Embryonic facial prominence (tissue), 1 donor: ENCODE measurements around the gene KRTAP5-5.
"Not testable (repeated sequence)": the region's sequence is repeated elsewhere in the genome, so short reads cannot be mapped to it uniquely, and the experiment has no call there.

ENCODE experiments used
- DNase-seq: peaks from one replicate; pipeline ENCODE4 v3.0.0-alpha.2; 2016; ENCODE audit errors: extremely low spot score

Gene KRTAP5-5, protein sequence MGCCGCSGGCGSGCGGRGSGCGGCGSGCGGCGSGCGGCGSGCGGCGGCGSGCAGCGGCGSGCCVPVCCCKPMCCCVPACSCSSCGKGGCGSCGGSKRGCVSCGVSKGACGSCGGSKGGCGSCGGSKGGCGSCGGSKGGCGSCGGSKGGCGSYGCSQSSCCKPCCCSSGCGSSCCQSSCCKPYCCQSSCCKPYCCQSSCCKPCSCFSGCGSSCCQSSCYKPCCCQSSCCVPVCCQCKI

DNA sequence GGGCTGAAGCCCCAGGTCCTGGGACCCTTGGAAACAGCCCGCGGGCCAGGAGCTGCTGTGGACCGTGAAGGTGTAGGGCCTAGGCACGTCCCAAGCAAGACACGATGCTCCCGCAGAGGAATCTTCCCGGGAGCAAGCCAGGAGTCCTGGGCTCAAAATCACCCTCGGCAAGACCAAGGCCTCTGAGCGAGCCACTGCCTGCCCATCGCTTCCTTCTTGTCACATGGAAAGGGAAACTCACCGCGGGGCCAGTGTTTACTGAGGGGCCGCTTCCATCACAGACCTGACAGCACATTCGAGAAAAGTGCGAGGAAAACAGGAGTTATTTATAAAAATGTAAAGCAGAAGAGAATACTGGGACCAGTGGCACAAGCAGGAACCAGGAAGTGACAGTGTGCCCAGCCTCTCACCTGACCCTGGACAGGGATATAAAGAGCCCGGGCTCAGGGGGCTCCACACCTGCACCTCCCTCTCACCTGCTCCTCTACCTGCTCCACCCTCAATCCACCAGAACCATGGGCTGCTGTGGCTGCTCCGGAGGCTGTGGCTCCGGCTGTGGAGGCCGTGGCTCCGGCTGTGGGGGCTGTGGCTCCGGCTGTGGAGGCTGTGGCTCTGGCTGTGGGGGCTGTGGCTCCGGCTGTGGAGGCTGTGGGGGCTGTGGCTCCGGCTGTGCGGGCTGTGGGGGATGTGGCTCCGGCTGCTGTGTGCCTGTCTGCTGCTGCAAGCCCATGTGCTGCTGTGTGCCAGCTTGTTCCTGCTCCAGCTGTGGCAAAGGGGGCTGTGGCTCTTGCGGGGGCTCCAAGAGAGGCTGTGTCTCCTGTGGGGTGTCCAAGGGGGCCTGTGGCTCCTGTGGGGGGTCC, at the start of gene KRTAP5-5:
TSS of gene KRTAP5-5 (plus strand) at position 450 of the 860 bp plus-strand sequence. CDS start at position 516, 66 bp downstream.
- no peak for DNase-seq

- DNase-seq: no peak
These were observed 47.6 kb upstream of the KRTAP5-5 start for GRCh38 chr11:1581976-1582375.

GRCh38 chr11:1582909-1583308, 46.7 kb upstream of the KRTAP5-5 start:
- not testable (repeated sequence) for DNase-seq

- not testable (repeated sequence) for DNase-seq
These were observed 44.8 kb upstream of the KRTAP5-5 start, which contains the start of gene KRTAP5-1 for GRCh38 chr11:1584661-1585370. KRTAP5-1 (minus strand) TSS chr11:1585283; CDS start chr11:1585249, 34 bp downstream.

DNA sequence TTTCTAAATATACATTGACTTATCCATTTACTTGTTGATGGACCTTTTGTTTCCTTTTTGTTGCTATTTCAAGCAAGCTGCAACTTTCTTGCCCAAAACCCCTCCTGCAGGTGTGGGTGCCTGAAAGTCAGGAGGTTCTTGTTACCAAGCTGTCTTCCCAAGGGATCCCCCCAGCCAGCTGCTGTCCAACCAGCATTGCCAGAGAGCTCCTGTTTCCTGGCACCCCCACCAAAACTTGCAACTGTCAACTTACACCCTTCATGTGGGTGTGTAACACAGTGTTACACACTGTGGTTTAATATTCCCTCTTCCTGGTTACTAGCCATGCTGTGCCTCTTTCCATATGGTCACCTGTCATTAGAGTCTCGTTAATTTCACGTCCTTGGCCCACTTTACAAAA, 42.9 kb upstream of the KRTAP5-5 start:
- DNase-seq: no peak

GRCh38 chr11:1589191-1589963, 40.2 kb upstream of the KRTAP5-5 start:
- DNase-seq: not testable (repeated sequence)

GRCh38 chr11:1589996-1590395, 39.6 kb upstream of the KRTAP5-5 start:
- DNase-seq: no peak

- no peak for DNase-seq
These were observed 36.9 kb upstream of the KRTAP5-5 start for GRCh38 chr11:1592628-1593027.

- DNase-seq: not testable (repeated sequence)
These were observed 33.5 kb upstream of the KRTAP5-5 start for GRCh38 chr11:1595994-1596575.

GRCh38 chr11:1596576-1597121, 32.9 kb upstream of the KRTAP5-5 start:
- not testable (repeated sequence) for DNase-seq

DNA sequence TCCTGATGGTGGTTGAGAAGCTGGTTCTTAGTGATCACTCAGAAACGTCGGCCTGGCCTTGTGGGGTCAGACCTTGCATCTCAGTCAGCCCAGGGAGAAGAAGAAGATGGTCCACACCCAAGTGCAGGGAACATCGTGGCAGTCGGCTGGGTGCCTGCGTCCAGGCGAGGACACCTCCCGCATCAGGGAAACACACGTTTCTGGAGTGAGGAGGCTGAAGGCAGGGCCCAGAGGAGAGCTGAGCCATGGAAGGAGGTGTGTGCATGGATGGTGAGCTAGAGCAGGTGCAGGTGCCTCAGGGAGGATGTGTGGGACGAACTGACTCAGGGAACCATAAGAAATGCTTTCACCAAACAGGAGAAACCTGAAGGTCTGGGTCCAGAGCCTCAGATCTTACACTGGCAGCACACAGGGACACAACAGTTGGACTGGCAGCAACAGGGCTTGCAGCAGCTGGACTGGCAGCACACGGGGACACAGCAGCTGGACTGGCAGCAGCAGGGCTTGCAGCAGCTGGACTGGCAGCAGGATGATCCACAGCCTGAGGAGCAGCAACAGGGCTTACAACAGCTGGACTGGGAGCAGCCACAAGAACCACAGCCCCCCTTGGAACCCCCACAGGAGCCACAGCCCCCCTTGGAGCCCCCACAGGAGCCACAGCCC, 32.1 kb upstream of the KRTAP5-5 start:
- DNase-seq: no peak

GRCh38 chr11:1597994-1598380, 31.6 kb upstream of the KRTAP5-5 start, which contains the start of gene KRTAP5-2:
KRTAP5-2 (minus strand) TSS chr11:1598294; CDS start chr11:1598250, 44 bp downstream.
- DNase-seq: no peak

DNA sequence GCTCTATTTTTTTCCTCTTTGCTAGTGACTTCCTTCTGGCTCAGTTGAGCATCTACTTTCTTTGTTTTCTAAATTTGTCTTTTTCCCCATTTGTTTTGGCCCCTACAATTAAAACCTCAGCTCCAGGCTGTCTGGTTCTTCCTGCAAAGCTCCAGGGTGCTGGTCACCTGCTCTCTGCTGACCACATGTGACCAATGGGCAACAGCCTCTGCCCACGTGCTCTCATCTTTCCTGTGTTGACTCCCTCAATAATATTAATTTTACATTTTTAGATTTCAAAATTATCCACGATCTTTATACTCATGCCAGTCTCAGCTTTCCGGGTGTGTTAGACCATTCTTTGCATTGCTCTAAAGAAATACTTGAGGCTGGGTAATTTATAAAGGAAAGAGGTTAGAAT, 31.2 kb upstream of the KRTAP5-5 start:
- not testable (repeated sequence) for DNase-seq

DNA sequence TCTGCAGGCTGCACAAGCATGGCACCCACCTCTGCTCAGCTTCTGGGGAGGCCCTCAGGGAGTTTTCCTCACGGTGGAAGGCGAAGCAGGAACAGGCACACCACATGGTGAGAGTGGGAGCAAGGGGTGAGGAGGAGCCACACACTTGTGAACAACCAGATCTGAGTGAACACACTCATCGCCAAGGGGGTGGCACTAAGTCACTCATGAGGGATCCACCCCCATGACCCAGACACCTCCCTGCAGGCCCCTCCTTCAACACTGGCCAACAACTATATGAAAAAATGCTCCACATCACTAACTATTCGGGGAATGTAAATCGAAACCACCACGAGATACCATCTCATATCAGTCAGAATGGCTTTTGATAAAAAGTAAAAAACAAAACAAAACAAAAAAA, 30.8 kb upstream of the KRTAP5-5 start:
- DNase-seq: no peak

GRCh38 chr11:1600626-1601025, 28.9 kb upstream of the KRTAP5-5 start:
- no peak for DNase-seq

GRCh38 chr11:1601663-1602062, 27.9 kb upstream of the KRTAP5-5 start:
- DNase-seq: not testable (repeated sequence)

DNA sequence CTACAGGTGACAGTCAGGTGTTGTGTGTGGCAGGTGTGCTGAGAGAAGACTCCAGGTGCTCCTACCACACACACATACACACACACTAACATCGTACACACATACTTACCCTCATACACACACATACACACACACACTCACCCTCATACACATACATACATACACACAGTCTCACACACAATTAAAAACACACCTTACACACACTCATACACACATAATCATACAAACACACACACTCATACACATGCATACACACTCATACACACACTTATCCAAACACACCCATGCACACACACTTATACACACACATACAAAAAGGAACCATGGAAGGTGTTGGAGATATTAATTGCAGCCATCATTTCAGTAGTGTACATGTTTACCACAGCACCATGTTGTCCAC, 25.9 kb upstream of the KRTAP5-5 start:
- no peak for DNase-seq

GRCh38 chr11:1604181-1604580, 25.4 kb upstream of the KRTAP5-5 start:
- no peak for DNase-seq

DNA sequence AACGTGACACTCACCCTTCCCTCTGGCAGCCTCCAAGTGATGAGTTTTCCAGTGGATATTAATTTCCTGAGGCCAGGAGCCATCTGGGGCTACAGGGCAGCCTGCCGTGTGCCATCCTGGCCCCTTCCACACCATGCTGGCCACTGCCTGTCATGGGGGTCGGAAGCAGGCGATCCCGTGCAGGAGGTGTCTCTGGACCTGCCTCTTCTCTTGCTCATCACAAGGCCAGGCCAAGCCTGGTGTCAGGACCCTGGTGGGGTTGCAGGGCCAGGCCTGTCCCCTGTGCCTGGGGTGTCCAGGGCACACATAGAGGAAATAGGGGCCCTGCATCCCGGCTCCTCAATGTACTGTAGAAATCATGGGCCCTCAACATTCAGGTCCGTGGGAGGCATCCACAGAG, 24.9 kb upstream of the KRTAP5-5 start:
- DNase-seq: no peak

DNA sequence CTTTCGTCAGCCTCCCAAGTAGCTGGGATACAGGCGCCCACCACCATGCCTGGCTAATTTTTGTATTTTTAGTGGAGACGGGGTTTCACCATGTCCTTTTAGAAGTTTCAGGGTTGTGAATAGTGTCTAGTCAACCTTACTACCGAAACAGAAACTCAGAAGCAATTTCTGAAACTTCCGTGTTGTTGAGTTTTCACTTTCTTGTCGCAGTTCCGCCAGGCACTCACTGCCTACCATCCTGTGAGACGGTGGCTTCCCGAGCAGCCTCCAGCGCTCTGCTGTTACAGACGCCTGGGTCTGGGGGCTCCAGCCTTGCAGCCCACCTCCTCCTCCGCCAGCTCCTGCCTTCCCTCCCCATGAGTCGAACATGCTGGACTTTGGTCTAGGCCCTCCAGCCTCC, 23.7 kb upstream of the KRTAP5-5 start:
- not testable (repeated sequence) for DNase-seq
